ENCODE measurements around the gene MYPOP. TPM values are rescaled to one million over a fixed set of nuclear protein-coding genes. Genes with fewer than 3 reads are reported as not detected.

MYPOP gene
- total RNA-seq, 1 experiment from 2014 or later, result 10.8 TPM

- ATAC-seq, result no peak
- H3K9me2 ChIP-seq (ENCODE audit: insufficient read depth), result no peaks in the 10 kb centered on the region
- H3K4me2 ChIP-seq (ENCODE audit: low read length), result peak overlapping the region; percentile 84
- TF ChIP-seq EZH2phosphoT487 (IDR thresholded peaks at IDR 0.05; ENCODE audit: borderline replicate concordance) (no peak), EGR1 (IDR thresholded peaks at IDR 0.05; ENCODE audit: low read depth) (no peak), CEBPB (IDR thresholded peaks at IDR 0.05; ENCODE audit: low read depth) (no peak)
- ChIA-PET RAD21 (ENCODE audit: low non-redundant PET in 1 of 2, low total read pairs in 2 of 2, uncharacterized antibody in 2 of 2, unreplicated experiment in 2 of 2) (no interaction called here), POLR2A (no interaction called here), CTCF (interaction anchor here (1.5 kb wide), 1 partner anchor 13 kb away, joined by 8 read pairs; the partner anchor contains the start of gene NANOS2)
- H3K9ac ChIP-seq (ENCODE audit: low read length), result no peak overlapping the region
- H3K27me3 ChIP-seq (ENCODE audit: insufficient read depth, low read length), result no peaks in the 10 kb centered on the region
- no TSS peak for BruUV-seq (replicated peaks)
- no peaks in the 10 kb centered on the region for H3K9me3 ChIP-seq (ENCODE audit: control insufficient read depth in 1 of 2, insufficient read depth in 1 of 2, low read depth in 1 of 2, low read length in 2 of 2)
- H3K4me1 ChIP-seq (ENCODE audit: control insufficient read depth in 1 of 2, insufficient read depth in 2 of 2, low read length in 2 of 2), result peaks cover 0 to 10% of the 10 kb centered on the region in 2 experiments; a peak in 1 of 4 replicates
- H3K4me3 ChIP-seq (replicated peaks in 1 of 2; ENCODE audit: low read depth in 1 of 2, low read length in 2 of 2), result peak overlapping the region in 1 of 2 experiments; percentile 86; a peak in 2 of 4 replicates
- no peak for DNase-seq (ENCODE audit: low read depth, low spot score)
- H4K20me1 ChIP-seq (ENCODE audit: insufficient read depth), result no peaks in the 10 kb centered on the region
- intact Hi-C loops (cut with micrococcal nuclease), result no loop called here
- H3K27ac ChIP-seq (ENCODE audit: low read depth, low read length), result no peak overlapping the region; the same call in 1 of the 2 replicates
- peaks cover 5% of the 10 kb centered on the region; the same call in 1 of the 2 replicates for H3K79me2 ChIP-seq (ENCODE audit: insufficient read depth, low read length)
- no peak overlapping the region for H2AFZ ChIP-seq (ENCODE audit: low read depth, low read length, poor library complexity, severe bottlenecking)
- H3K36me3 ChIP-seq (ENCODE audit: control insufficient read depth in 1 of 2, insufficient read depth in 2 of 2, low read length in 2 of 2), result peaks cover 0 to 3% of the 10 kb centered on the region in 2 experiments; a peak in 1 of 4 replicates
Measured at GRCh38 chr19:45901432-45901911, 941 bp downstream of the MYPOP start.

GRCh38 chr19:45900738-45901431, 1.5 kb downstream of the MYPOP start:
- Histone ChIP-seq H3K4me3 (replicated peaks in 1 of 2; ENCODE audit: low read depth in 1 of 2, low read length in 2 of 2) (no peak overlapping the region), H3K27me3 (ENCODE audit: insufficient read depth, low read length) (no peaks in the 10 kb centered on the region), H3K36me3 (ENCODE audit: control insufficient read depth in 1 of 2, insufficient read depth in 2 of 2, low read length in 2 of 2) (peaks cover 0 to 3% of the 10 kb centered on the region in 2 experiments; a peak in 1 of 4 replicates), H3K4me2 (ENCODE audit: low read length) (no peak overlapping the region), H4K20me1 (ENCODE audit: insufficient read depth) (no peaks in the 10 kb centered on the region), H3K4me1 (ENCODE audit: control insufficient read depth in 1 of 2, insufficient read depth in 2 of 2, low read length in 2 of 2) (peaks cover 0 to 7% of the 10 kb centered on the region in 2 experiments; a peak in 1 of 4 replicates), H3K9me2 (ENCODE audit: insufficient read depth) (no peaks in the 10 kb centered on the region), H3K79me2 (ENCODE audit: insufficient read depth, low read length) (peaks cover 5% of the 10 kb centered on the region; the same call in 1 of the 2 replicates), H2AFZ (ENCODE audit: low read depth, low read length, poor library complexity, severe bottlenecking) (no peak overlapping the region), H3K27ac (ENCODE audit: low read depth, low read length) (no peak overlapping the region; the same call in 1 of the 2 replicates), H3K9ac (ENCODE audit: low read length) (no peak overlapping the region), H3K9me3 (ENCODE audit: control insufficient read depth in 1 of 2, insufficient read depth in 1 of 2, low read depth in 1 of 2, low read length in 2 of 2) (no peaks in the 10 kb centered on the region)
- ChIA-PET CTCF (interaction anchor here (0.9 kb wide), 1 partner anchor 15 kb away, joined by 6 read pairs; the partner anchor contains the start of gene IRF2BP1), POLR2A (no interaction called here), RAD21 (ENCODE audit: low non-redundant PET in 1 of 2, low total read pairs in 2 of 2, uncharacterized antibody in 2 of 2, unreplicated experiment in 2 of 2) (no interaction called here)
- TF ChIP-seq ZNF274 (IDR thresholded peaks at IDR 0.05; ENCODE audit: low read depth, low read length) (no peak), MAX (IDR thresholded peaks at IDR 0.05) (no peak), REST (IDR thresholded peaks at IDR 0.05; ENCODE audit: low read depth) (no peak), CTCF (IDR thresholded peaks at IDR 0.05 in 2 of 3, conservative IDR thresholded peaks at IDR 0.05 in 1 of 3; ENCODE audit: borderline replicate concordance in 1 of 3, insufficient read depth in 1 of 3, low read depth in 2 of 3, low read length in 2 of 3) (no peak), SP1 (IDR thresholded peaks at IDR 0.05; ENCODE audit: low read depth) (no peak), POLR2A (IDR thresholded peaks at IDR 0.05; ENCODE audit: borderline replicate concordance, extremely low read depth, insufficient read depth, insufficient read length) (no peak), POLR2AphosphoS5 (IDR thresholded peaks at IDR 0.05; ENCODE audit: low read depth, low read length) (no peak)
- DNase-seq (ENCODE audit: low read depth, low spot score) (no peak), ATAC-seq (no peak)
- no TSS peak for BruUV-seq (replicated peaks)
- intact Hi-C loops (cut with micrococcal nuclease), result no loop called here
